Chondrocyte (in vitro differentiated cells): ENCODE measurements around the gene REV1. TPM values are rescaled to one million over a fixed set of nuclear protein-coding genes. Genes with fewer than 3 reads are reported as not detected.

Source experiments
- DNase-seq: peaks from one replicate; pipeline ENCODE4 v3.0.0; 2021; ENCODE audit warnings: mixed read lengths, low spot score
- H3K27ac Mint-ChIP-seq: one replicate; pipeline ENCODE4 v1.8.0; 2021; ENCODE audit warnings: mild to moderate bottlenecking, moderate library complexity, mixed read lengths; ENCODE audit not compliant: unreplicated experiment
- H3K27me3 Mint-ChIP-seq: 2 replicates; pipeline ENCODE4 v1.8.0; 2021; ENCODE audit warnings: low read depth, mixed read lengths
- H3K36me3 Mint-ChIP-seq: 2 replicates; pipeline ENCODE4 v1.8.0; 2021; ENCODE audit warnings: low read depth, mixed read lengths
- H3K4me1 Mint-ChIP-seq: 2 replicates; pipeline ENCODE4 v1.8.0; 2021; ENCODE audit warnings: low read depth, mild to moderate bottlenecking, mixed read lengths
- H3K4me3 Mint-ChIP-seq: one replicate; pipeline ENCODE4 v1.8.0; 2021; ENCODE audit warnings: mild to moderate bottlenecking, moderate library complexity, mixed read lengths; ENCODE audit not compliant: unreplicated experiment
- H3K9me3 Mint-ChIP-seq: 2 replicates; pipeline ENCODE4 v1.8.0; 2021; ENCODE audit warnings: low read depth, mixed read lengths
- CTCF ChIP-seq: fragments of 200-600 bp; sonication (generic); IDR thresholded peaks from 2 replicates; pipeline ENCODE4 v1.5.0; 2021; ENCODE audit warnings: antibody characterized with exemption, mild to moderate bottlenecking, moderate library complexity
- total RNA-seq: library from RNA; stranded (reverse); gene quantifications from 3 replicates; pipeline ENCODE4 v1.2.1, GENCODE V29; 2021

REV1 gene
- total RNA-seq, 1 donor from 2014 or later, result 25.0 TPM

DNA sequence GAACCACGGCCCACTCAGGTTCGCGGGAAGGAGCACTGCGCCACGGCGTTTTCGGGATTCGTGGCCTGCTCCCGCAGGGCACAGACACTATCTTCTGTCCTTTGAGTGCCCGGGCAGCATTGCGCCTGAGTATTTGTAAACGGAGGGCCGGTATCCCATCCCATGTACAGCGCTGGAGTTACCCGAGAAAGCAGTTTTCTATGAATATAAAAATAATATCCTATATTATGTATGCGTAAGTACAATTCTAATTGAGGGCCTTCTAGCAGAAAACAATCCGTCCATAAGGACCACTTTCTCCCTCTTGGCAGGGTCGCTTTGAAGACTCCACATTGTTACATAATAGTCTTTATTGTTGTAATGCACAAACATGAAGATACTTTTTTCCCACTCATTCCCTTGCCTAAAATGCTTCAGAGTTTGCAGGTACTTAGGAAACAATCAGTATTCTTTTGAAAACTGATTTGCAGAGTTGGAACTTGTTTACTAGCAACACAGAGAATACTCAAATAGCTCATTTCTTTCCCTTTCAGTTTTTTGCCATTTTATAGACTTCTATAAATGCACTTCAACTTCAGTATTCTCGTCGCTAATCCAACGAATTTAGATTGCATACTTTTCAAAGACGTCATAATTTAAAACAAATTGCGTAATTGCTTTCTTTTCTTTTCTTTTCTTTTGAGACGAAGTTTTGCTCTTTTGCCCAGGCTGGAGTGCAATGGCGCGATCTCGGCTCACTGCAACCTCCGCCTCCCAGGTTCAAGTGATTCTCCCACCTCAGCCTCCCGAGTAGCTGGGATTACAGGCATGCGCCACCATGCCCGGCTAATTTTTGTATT lies 1.0 kb upstream of the REV1 start:
- no peaks in the 10 kb centered on the region for H3K9me3 Mint-ChIP-seq
- H3K4me1 Mint-ChIP-seq, result peaks cover 20% of the 10 kb centered on the region
- H3K27ac Mint-ChIP-seq, result peak overlapping the region; percentile 94
- no peak for DNase-seq
- H3K4me3 Mint-ChIP-seq, result peak overlapping the region; percentile 86
- TF ChIP-seq CTCF, result no peak
- peaks cover 2% of the 10 kb centered on the region for H3K27me3 Mint-ChIP-seq
- no peaks in the 10 kb centered on the region for H3K36me3 Mint-ChIP-seq

DNA sequence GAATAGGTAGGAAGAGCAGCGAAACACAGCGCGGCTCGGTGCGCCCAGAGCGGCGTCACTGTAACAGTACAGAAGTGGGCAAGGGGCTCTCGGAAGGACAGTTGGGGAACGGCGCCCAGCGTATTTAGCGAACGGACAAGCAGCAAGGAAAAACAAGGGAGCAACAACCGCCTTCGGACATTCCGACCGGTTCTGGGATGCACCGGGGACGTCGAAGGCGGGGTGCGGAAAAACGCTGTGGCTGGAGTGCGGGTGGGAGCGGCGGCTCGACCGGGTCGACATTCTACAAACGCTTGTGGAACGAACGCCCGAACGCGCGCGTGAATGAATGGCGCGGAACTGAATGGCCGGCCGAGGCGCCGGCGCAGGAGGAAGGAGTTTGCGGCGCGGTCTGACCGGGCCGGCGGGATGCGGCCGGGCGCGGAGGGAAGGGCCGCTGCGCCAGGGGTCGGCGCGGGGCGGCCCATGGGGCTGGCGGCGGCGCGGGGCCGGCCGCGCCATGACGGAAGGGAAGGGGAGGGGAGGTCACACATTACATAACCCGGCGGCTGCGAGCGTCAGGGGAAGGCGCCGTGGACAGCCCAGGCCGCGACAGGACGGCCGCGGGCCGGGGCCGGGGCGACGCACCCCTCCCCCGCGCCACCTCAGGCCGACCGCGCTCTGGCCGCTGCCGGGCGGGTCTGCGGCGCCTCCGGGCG lies 605 bp downstream of the REV1 start:
- peak overlapping the region; percentile 99 for H3K4me3 Mint-ChIP-seq
- no peak for TF ChIP-seq CTCF
- H3K27ac Mint-ChIP-seq, result peak overlapping the region; percentile 96
- peaks cover 32% of the 10 kb centered on the region for H3K4me1 Mint-ChIP-seq
- H3K9me3 Mint-ChIP-seq, result no peaks in the 10 kb centered on the region
- no peak for DNase-seq
- H3K27me3 Mint-ChIP-seq, result peaks cover 2% of the 10 kb centered on the region
- H3K36me3 Mint-ChIP-seq, result no peaks in the 10 kb centered on the region

DNA sequence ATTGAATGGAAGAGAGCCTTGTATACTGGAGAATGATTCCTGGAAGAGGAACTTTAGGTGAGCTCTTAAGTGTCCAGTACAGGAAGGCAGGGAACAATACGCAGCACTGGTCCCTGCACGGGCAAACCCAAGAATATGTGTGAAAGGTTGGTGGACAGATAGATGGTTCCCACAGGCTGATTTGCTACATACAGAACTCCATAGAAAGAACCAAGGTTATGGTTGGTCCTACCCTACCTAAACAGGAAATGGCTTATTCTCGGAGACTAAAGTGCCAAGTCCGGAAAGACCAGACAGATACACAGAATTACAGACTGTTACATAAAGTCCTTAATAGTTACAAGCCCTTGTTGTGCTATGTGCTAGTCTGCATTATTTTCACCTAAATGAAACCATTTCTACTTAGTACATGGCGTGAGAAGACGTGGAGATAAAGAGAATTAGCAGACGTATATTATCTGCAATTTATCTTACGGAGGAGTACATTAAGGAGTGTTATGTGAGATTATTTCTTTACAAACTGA lies 1.2 kb downstream of the REV1 start:
- no peak for TF ChIP-seq CTCF
- H3K27ac Mint-ChIP-seq, result peak overlapping the region; percentile 96
- H3K36me3 Mint-ChIP-seq, result no peaks in the 10 kb centered on the region
- DNase-seq, result no peak
- H3K4me3 Mint-ChIP-seq, result peak overlapping the region; percentile 99
- no peaks in the 10 kb centered on the region for H3K9me3 Mint-ChIP-seq
- peaks cover 2% of the 10 kb centered on the region for H3K27me3 Mint-ChIP-seq
- H3K4me1 Mint-ChIP-seq, result peaks cover 34% of the 10 kb centered on the region

DNA sequence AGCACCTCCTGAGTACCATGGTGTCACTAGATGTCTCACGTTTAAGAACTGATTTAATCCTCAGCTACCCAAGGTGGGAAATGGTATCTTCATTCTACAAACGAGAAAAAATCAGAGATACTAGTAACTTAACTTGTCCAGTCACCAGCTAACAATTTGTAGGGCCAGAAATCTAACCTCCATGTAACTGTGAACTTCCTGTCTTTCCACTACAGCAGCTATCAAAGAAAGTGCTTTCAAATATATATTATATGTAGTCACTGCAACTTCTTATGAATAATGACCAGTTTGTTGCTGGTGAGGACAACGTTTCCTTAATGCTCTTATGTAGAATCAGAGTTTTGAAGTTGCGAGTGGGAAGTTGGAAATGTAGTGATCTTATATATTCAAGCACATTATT lies 1.9 kb downstream of the REV1 start:
- no peaks in the 10 kb centered on the region for H3K36me3 Mint-ChIP-seq
- H3K4me1 Mint-ChIP-seq, result peaks cover 34% of the 10 kb centered on the region
- no peaks in the 10 kb centered on the region for H3K27me3 Mint-ChIP-seq
- no peak for DNase-seq
- no peaks in the 10 kb centered on the region for H3K9me3 Mint-ChIP-seq
- no peak overlapping the region for H3K4me3 Mint-ChIP-seq
- H3K27ac Mint-ChIP-seq, result no peak overlapping the region
- no peak for TF ChIP-seq CTCF

DNA sequence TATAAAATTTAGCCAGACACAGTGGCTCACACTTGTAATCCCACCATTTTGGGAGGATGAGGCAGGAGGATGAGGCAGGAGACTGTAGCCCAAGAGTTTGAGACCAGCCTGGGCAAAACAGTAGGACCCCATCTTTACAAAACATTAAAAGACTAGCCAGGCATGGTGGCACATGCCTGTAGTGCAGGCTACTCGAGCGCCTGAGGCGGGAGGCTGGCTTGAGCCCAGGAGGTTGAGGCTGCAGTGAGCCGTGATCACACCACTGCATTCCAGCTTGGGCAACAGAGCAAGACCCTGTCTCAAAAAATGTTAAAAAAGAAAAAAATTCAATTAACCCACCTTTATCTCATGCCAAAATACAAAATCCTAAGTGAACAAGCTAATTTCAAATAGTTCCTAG lies 4.0 kb downstream of the REV1 start:
- Mint-ChIP-seq H3K27ac (peak overlapping the region; percentile 89), H3K4me3 (no peak overlapping the region), H3K36me3 (no peaks in the 10 kb centered on the region), H3K27me3 (no peaks in the 10 kb centered on the region), H3K9me3 (no peaks in the 10 kb centered on the region), H3K4me1 (peaks cover 39% of the 10 kb centered on the region)
- no peak for DNase-seq
- no peak for TF ChIP-seq CTCF
